Activated CD8-positive, alpha-beta memory T cell treated with anti-CD3 and anti-CD28 coated beads, Interleukin-2, amount 50 U/mL, for 24 hours (primary cell): Measurements from ENCODE around the gene TRIM63.

Experiments
- DNase-seq: peaks from one replicate; pipeline ENCODE4 v3.0.0-alpha.2; 2020; ENCODE audit errors: extremely low read depth

Gene TRIM63

GRCh38 chr1:26016953-26017545 is 50.4 kb downstream of the TRIM63 start:
- DNase-seq = no peak

GRCh38 chr1:26016258-26016952 is 51.0 kb downstream of the TRIM63 start:
- no peak for DNase-seq

DNA sequence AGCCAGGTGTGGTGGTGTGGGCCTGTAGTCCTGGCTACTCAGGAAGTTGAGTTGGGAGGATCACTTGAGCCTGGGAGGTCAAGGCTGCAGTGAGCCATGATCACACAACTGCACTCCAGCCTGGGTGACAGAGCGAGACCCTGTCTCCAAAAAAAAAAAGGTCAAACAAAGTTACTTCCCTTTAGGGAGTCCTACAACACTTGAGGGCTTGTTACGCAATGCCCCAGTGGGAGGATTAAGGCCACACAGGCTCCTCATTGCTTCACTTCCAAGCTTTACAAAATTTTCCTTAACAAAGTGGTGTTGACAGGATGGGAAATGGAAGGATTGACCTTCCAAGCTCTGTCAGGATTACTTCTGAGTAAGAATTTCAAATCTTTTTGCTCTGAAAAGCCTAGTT is 52.1 kb downstream of the TRIM63 start:
- DNase-seq = no peak

- no peak for DNase-seq
These were observed 53.3 kb downstream of the TRIM63 start for GRCh38 chr1:26014179-26014578.

DNA sequence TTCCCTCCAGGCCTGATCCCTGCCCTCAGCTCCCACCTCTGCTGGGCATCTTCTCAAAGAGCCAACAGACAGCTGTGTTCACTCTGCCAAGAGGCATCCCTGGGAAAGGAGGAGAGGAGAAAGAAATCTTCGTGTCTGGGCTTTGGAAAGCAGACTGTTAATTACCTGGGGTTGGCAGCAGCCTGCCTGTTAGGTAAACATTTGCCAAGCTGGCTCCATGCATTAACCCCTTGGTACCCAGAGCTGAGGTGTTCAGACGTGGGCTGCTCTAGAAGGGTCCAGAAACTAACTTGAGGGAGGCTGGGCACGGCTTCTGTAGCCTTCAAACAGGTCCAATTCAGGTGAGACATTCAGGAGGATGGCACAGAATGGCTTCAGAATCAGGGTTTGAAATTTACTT is 54.6 kb downstream of the TRIM63 start:
- DNase-seq = no peak

DNA sequence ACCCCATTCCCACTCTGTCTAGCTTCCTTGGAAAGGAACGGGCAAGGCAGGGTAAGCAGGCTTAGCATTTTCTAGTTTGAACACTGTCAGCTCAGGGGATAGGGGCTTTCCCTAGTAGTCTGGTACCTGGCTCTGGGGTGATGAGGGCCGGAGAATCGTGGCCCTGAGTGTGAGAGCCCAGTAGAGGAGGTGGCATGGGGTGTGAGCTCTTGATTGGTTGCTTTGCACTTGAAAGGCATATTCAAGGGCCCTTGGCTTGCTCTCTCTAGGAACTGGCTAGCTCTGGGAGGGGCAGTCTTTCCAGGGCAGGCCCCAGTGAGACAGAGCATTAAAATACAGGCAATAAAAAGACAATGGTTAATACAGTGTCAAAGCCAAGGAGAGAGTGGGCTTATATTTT is 56.6 kb downstream of the TRIM63 start:
- DNase-seq = no peak

- no peak for DNase-seq
These were observed 57.5 kb downstream of the TRIM63 start for GRCh38 chr1:26009796-26010447.

- DNase-seq = no peak
These were observed 60.7 kb downstream of the TRIM63 start for GRCh38 chr1:26006710-26007109.

DNA sequence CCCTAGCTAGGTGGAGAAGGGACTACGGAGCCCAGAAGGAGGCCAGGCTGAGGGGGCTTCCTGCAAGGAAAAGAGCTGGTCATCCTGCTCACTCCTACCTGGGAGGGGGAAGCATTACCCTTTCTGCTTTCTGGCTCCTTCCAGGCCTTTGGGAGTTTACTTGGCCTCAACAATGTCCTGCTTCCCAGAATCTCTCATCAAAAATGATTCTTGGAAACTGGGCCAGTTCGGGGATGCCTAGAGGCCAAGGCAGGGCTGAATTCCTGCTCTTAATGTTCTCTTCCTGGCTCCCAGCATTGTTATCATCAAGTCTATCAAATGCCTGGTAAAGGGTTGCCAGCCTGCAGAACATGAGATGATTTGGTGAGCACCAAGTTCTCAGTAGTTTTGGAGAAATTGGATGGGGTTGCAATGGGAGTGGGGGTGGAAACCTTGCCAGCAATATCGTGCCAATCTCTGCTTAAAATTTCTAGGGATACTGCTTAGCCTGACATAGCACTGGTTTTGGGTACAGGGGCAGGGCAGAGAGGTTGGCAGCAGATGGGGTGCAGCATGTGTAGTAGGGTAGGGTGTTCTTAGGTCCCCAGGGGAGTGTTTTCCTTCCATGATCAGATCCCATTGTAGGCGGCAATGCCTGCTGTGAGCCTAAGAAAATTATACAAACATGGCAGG is 61.9 kb downstream of the TRIM63 start:
- no peak for DNase-seq

DNA sequence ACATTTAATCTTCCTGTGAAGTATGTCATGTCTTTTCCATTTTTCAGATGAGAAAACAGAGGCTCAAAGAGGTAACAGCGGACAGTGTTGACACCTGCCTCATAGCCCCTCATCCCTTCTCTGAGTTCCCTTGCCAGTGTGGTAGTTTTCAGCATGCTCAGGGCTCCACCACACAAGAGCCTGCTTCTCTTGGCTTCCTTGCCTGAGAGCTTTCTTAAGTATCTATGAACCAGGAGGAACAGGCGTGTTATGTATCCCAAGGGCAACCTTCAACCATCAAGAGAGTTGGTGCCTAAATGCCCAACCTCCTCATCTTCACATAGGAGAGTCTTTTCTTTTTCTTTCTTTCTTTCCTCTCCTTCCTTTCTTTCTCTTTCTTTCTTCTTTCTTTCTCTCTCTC is 63.7 kb downstream of the TRIM63 start:
- no peak for DNase-seq

DNA sequence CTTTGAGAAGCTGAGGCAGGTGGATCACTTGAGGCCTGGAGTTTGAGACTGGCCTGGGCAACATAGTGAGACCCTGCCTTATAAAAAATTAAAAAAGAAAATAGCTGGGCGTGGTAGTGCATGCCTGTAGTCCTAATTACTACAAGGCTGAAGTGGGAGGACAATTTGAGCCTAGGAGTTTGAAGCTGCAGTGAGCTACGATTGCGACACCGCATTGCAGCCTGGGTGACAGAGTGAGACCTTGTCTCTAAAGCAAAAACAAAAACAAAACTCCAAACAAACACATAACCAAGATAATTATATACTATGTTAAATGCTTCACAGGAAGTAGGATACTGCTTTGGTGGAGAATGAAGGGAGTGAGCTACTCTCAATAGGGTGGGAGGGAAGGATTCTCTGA is 64.2 kb downstream of the TRIM63 start:
- DNase-seq = no peak
